ENCODE results near the gene TACR2.

TACR2 gene

GRCh38 chr10:69376662-69377061 lies 40.1 kb downstream of the TACR2 start:
- FAIRE-seq (peak; percentile 79), DNase-seq (ENCODE audit: low spot score) (no peak)

GRCh38 chr10:69375307-69376151 lies 41.2 kb downstream of the TACR2 start:
- peak; percentile 93 for DNase-seq (ENCODE audit: low spot score)
- FAIRE-seq: peak; percentile 87

GRCh38 chr10:69374931-69375306 lies 41.8 kb downstream of the TACR2 start:
- no peak for DNase-seq (ENCODE audit: low spot score)
- peak; percentile 74 for FAIRE-seq

- FAIRE-seq: peak; percentile 67
- no peak for DNase-seq (ENCODE audit: low spot score)
These were observed 42.5 kb downstream of the TACR2 start for GRCh38 chr10:69374242-69374641.

- FAIRE-seq (no peak), DNase-seq (ENCODE audit: low spot score) (no peak)
These were observed 44.4 kb downstream of the TACR2 start for GRCh38 chr10:69372126-69372980.

- DNase-seq (ENCODE audit: low spot score) (no peak), FAIRE-seq (no peak)
These were observed 49.2 kb downstream of the TACR2 start for GRCh38 chr10:69367469-69367868.

- DNase-seq (ENCODE audit: low spot score) (no peak), FAIRE-seq (no peak)
These were observed 50.0 kb downstream of the TACR2 start for GRCh38 chr10:69366738-69367137.

GRCh38 chr10:69364232-69364940 lies 52.3 kb downstream of the TACR2 start:
- DNase-seq (ENCODE audit: low spot score): no peak
- FAIRE-seq: no peak

GRCh38 chr10:69363666-69364065 lies 53.1 kb downstream of the TACR2 start:
- FAIRE-seq: peak; percentile 52
- DNase-seq (ENCODE audit: low spot score): no peak

GRCh38 chr10:69362471-69362954 lies 54.2 kb downstream of the TACR2 start:
- DNase-seq (ENCODE audit: low spot score): no peak
- no peak for FAIRE-seq

- FAIRE-seq (peak; percentile 35), DNase-seq (ENCODE audit: low spot score) (no peak)
These were observed 55.5 kb downstream of the TACR2 start for GRCh38 chr10:69361303-69361614.

GRCh38 chr10:69360485-69361302 lies 56.0 kb downstream of the TACR2 start:
- no peak for FAIRE-seq
- DNase-seq (ENCODE audit: low spot score): peak; percentile 88

GRCh38 chr10:69359594-69359993 lies 57.1 kb downstream of the TACR2 start:
- DNase-seq (ENCODE audit: low spot score) (no peak), FAIRE-seq (no peak)

- FAIRE-seq (no peak), DNase-seq (ENCODE audit: low spot score) (no peak)
These were observed 57.6 kb downstream of the TACR2 start for GRCh38 chr10:69359148-69359547.

GRCh38 chr10:69358148-69358795 lies 58.4 kb downstream of the TACR2 start:
- FAIRE-seq (no peak), DNase-seq (ENCODE audit: low spot score) (no peak)

GRCh38 chr10:69356187-69356586 lies 60.5 kb downstream of the TACR2 start:
- DNase-seq (ENCODE audit: low spot score): no peak
- no peak for FAIRE-seq

GRCh38 chr10:69353977-69354635 lies 62.6 kb downstream of the TACR2 start:
- DNase-seq (ENCODE audit: low spot score) (no peak), FAIRE-seq (peak; percentile 37)

Measured in urothelium cell line (cell line).